Endodermal cell (in vitro differentiated cells): ENCODE measurements around the gene AKAP10. TPM values are rescaled to one million over a fixed set of nuclear protein-coding genes. Genes with fewer than 3 reads are reported as not detected.
"Not testable (repeated sequence)": the region's sequence is repeated elsewhere in the genome, so short reads cannot be mapped to it uniquely, and the experiment has no call there.

Source experiments
- DNase-seq: peaks from one replicate; pipeline ENCODE4 v3.0.0-alpha.2; 2017
- H3K27ac ChIP-seq: 2 replicates; pipeline ENCODE4 v1.5.1; 2013; ENCODE audit warnings: mild to moderate bottlenecking, low read depth, low read length, moderate library complexity
- H3K27me3 ChIP-seq: 2 replicates; pipeline ENCODE4 v1.6.1; 2013; ENCODE audit warnings: mild to moderate bottlenecking, low read length, moderate library complexity; ENCODE audit not compliant: insufficient read depth, control insufficient read depth, poor library complexity, severe bottlenecking
- H3K36me3 ChIP-seq: 2 replicates; pipeline ENCODE4 v1.7.0; 2013; ENCODE audit warnings: mild to moderate bottlenecking, low read length, moderate library complexity; ENCODE audit not compliant: control insufficient read depth, insufficient read depth
- H3K4me1 ChIP-seq: one replicate; pipeline ENCODE4 v1.7.0; 2013; ENCODE audit warnings: low read length; ENCODE audit not compliant: control insufficient read depth, insufficient read depth
- H3K4me3 ChIP-seq: 2 replicates; pipeline ENCODE4 v1.5.1; 2013; ENCODE audit warnings: mild to moderate bottlenecking, low read length, moderate library complexity
- H3K9ac ChIP-seq: 2 replicates; pipeline ENCODE4 v1.6.1; 2013; ENCODE audit warnings: mild to moderate bottlenecking, low read length, moderate library complexity; ENCODE audit not compliant: poor library complexity, severe bottlenecking; ENCODE audit errors: extremely low read depth
- H3K9me3 ChIP-seq: 2 replicates; pipeline ENCODE4 v1.6.1; 2013; ENCODE audit warnings: mild to moderate bottlenecking, low read length, moderate library complexity; ENCODE audit not compliant: control insufficient read depth
- H3K27ac Mint-ChIP-seq: 2 replicates; pipeline ENCODE4 v1.8.0; 2020; ENCODE audit warnings: mixed read lengths
- H3K27me3 Mint-ChIP-seq: 2 replicates; pipeline ENCODE4 v1.8.0; 2021; ENCODE audit warnings: mild to moderate bottlenecking, mixed read lengths; ENCODE audit not compliant: insufficient read depth
- H3K36me3 Mint-ChIP-seq: 2 replicates; pipeline ENCODE4 v1.8.0; 2020; ENCODE audit warnings: low read depth, mixed read lengths
- H3K4me1 Mint-ChIP-seq: 2 replicates; pipeline ENCODE4 v1.8.0; 2020; ENCODE audit warnings: mixed read lengths
- H3K4me3 Mint-ChIP-seq: 2 replicates; pipeline ENCODE4 v1.8.0; 2020; ENCODE audit warnings: mild to moderate bottlenecking, moderate library complexity, mixed read lengths
- H3K9me3 Mint-ChIP-seq: 2 replicates; pipeline ENCODE4 v1.8.0; 2020; ENCODE audit warnings: mild to moderate bottlenecking, mixed read lengths
- WGBS, 2 experiments: methylation state at CpG; one replicate each; pipeline versions ENCODE4 v1.1.5 to v1.1.7; 2013; ENCODE audit warnings: missing lambda C conversion rate in 2 of 2, mixed read lengths in 1 of 2; ENCODE audit not compliant: insufficient coverage in 1 of 2, insufficient read length in 1 of 2; 5-methylcytosine and 5-hydroxymethylcytosine counted together
- total RNA-seq, 2 donors: library from RNA; stranded (reverse); fragmentation: NEBNext Ultra II Directional in 1 of 2; extraction: Animal tissue kit (Norgen Biotek cat#: 25700) in 1 of 2; gene quantifications; 2 replicates in 1 of 2; 3 replicates in 1 of 2; pipeline ENCODE4 v1.2.1, GENCODE V29; 2021
- TF ChIP-seq, protein P1 (sequence below): fragments of 200-600 bp; sonication (generic); conservative IDR thresholded peaks from 2 replicates; pipeline ENCODE4 v1.5.0; 2021; ENCODE audit warnings: antibody characterized with exemption, mild to moderate bottlenecking

The AKAP10 gene
- total RNA-seq, 2 donors from 2014 or later, result 29.6 to 39.1 TPM

DNA sequence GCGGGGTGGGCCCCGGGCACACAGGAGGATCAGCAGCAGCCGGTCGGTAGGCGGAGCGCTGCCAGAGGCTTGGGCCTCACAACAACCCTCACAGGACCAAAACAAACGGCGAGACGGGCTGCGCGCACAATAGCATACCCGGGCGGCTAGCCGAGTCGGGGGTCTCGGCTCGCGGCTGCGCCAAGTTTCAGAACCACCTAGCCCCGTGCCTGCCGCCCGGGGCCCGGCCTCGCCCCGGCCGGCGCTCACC lies 110.6 kb downstream of the AKAP10 start:
- DNase-seq, result peak; percentile 95
- TF ChIP-seq, protein P1, sequence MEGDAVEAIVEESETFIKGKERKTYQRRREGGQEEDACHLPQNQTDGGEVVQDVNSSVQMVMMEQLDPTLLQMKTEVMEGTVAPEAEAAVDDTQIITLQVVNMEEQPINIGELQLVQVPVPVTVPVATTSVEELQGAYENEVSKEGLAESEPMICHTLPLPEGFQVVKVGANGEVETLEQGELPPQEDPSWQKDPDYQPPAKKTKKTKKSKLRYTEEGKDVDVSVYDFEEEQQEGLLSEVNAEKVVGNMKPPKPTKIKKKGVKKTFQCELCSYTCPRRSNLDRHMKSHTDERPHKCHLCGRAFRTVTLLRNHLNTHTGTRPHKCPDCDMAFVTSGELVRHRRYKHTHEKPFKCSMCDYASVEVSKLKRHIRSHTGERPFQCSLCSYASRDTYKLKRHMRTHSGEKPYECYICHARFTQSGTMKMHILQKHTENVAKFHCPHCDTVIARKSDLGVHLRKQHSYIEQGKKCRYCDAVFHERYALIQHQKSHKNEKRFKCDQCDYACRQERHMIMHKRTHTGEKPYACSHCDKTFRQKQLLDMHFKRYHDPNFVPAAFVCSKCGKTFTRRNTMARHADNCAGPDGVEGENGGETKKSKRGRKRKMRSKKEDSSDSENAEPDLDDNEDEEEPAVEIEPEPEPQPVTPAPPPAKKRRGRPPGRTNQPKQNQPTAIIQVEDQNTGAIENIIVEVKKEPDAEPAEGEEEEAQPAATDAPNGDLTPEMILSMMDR, result peak; percentile 57
- Histone ChIP-seq H3K4me1 (no peaks in the 10 kb centered on the region), H3K27ac (peak overlapping the region; percentile 73), H3K9me3 (no peaks in the 10 kb centered on the region), H3K4me3 (peak overlapping the region; percentile 92), H3K9ac (peak overlapping the region; percentile 59), H3K36me3 (peaks cover 6% of the 10 kb centered on the region), H3K27me3 (no peaks in the 10 kb centered on the region)
- WGBS, 2 experiments, result 0% methylated on average over 12 to 27 of the region's 27 CpGs
- H3K27ac Mint-ChIP-seq, result peak overlapping the region; percentile 88
- peak overlapping the region; percentile 75 for H3K4me3 Mint-ChIP-seq
- peaks cover 3% of the 10 kb centered on the region for H3K4me1 Mint-ChIP-seq
- H3K27me3 Mint-ChIP-seq, result peaks cover 15% of the 10 kb centered on the region
- H3K36me3 Mint-ChIP-seq, result peaks cover 11% of the 10 kb centered on the region
- no peaks in the 10 kb centered on the region for H3K9me3 Mint-ChIP-seq

DNA sequence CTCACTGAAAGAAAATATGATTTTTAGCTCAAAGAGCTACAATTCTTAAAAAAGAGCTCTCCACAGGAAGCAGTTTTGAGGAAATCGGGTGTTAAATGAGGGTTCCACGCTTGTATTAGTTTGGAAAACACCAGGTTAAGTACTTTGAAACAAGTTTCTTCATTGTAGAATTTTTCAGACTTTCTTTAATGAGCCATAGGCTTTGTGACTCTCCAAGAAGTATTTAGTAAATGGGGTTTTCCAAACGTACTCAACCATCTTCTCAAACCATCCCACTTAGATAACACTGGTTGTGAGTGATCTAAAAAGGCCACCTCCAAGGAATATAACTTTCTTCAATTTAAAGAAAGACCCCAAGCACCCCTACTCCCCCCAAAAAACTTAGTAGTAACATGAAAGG lies 112.6 kb downstream of the AKAP10 start:
- H3K27me3 ChIP-seq, result no peaks in the 10 kb centered on the region
- peaks cover 8% of the 10 kb centered on the region for H3K36me3 ChIP-seq
- peaks cover 3% of the 10 kb centered on the region for H3K4me1 Mint-ChIP-seq
- no peak overlapping the region for H3K4me3 Mint-ChIP-seq
- no peaks in the 10 kb centered on the region for H3K4me1 ChIP-seq
- no peak for DNase-seq
- no peak overlapping the region for H3K4me3 ChIP-seq
- peaks cover 15% of the 10 kb centered on the region for H3K27me3 Mint-ChIP-seq
- TF ChIP-seq, protein P1, result no peak
- no peak overlapping the region for H3K27ac Mint-ChIP-seq
- H3K36me3 Mint-ChIP-seq, result peaks cover 19% of the 10 kb centered on the region
- H3K27ac ChIP-seq, result no peak overlapping the region
- no peaks in the 10 kb centered on the region for H3K9me3 ChIP-seq
- no peaks in the 10 kb centered on the region for H3K9me3 Mint-ChIP-seq
- H3K9ac ChIP-seq, result no peak overlapping the region
- 85 to 90% methylated on average over 2 to 3 of the region's 3 CpGs for WGBS, 2 experiments

DNA sequence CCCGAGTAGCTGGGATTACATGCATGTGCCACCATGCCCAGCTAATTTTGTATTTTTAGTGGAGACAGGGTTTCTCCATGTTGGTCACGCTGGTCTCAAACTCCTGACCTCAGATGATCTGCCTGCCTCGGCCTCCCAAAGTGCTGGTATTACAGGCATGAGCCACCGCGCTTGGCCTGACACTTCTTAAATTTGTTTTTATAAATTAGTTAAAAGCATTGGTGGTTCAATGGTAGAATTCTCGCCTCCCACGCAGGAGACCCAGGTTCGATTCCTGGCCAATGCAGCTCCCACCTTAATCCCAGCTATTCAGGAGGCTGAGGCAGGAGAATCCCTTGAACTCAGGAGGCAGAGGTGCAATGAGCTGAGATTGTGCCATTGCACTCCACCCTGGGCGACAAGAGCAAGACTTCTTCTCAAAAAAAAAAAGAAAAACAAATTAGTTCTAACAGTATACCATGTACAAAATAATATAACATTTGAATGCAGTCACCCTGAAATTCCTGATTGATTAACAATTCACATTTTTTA lies 116.9 kb downstream of the AKAP10 start:
- not testable (repeated sequence) for H3K9ac ChIP-seq, H3K4me1 Mint-ChIP-seq, H3K27me3 Mint-ChIP-seq, H3K9me3 Mint-ChIP-seq, H3K27ac Mint-ChIP-seq, H3K4me1 ChIP-seq, H3K4me3 ChIP-seq, H3K27me3 ChIP-seq, DNase-seq, H3K9me3 ChIP-seq, H3K27ac ChIP-seq, H3K4me3 Mint-ChIP-seq
- peaks cover 37% of the 10 kb centered on the region for H3K36me3 Mint-ChIP-seq
- H3K36me3 ChIP-seq, result peaks cover 18% of the 10 kb centered on the region
- WGBS, 2 experiments, result 95% methylated on average over 7 to 8 of the region's 9 CpGs

DNA sequence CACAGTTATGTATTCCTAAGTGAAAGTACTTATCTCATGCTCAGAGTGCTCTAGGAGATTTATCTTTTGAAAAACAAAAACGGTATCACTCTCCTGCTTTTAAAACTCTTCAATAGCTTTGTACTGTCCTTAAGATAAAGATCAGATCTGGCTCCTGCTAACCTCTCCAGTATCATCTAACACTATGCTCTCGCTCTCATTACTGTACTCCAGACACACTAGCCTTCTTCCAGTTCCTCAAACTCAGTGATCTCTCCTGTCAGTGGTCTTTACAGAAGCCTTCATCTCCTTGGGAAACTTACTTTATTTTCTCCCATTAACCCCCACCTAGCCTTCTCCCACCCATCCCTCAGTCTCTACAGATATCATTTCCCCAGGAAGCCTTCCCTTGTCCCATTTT lies 120.0 kb downstream of the AKAP10 start:
- no peak for DNase-seq
- TF ChIP-seq, protein P1, result no peak

More for the DNA sequence above, 120.0 kb downstream of the AKAP10 start:
- Mint-ChIP-seq H3K4me1 (no peaks in the 10 kb centered on the region), H3K27ac (no peak overlapping the region), H3K4me3 (no peak overlapping the region), H3K36me3 (peaks cover 35% of the 10 kb centered on the region), H3K27me3 (no peaks in the 10 kb centered on the region), H3K9me3 (no peaks in the 10 kb centered on the region)
- no peak overlapping the region for H3K9ac ChIP-seq
- H3K36me3 ChIP-seq, result peaks cover 12% of the 10 kb centered on the region
- H3K4me3 ChIP-seq, result no peak overlapping the region
- H3K9me3 ChIP-seq, result no peaks in the 10 kb centered on the region
- no peak overlapping the region for H3K27ac ChIP-seq
- no peaks in the 10 kb centered on the region for H3K27me3 ChIP-seq
- 97 to 100% methylated on average over 2 of the region's 2 CpGs for WGBS, 2 experiments
- H3K4me1 ChIP-seq, result no peaks in the 10 kb centered on the region
